WERI-Rb-1 (cell line): ENCODE measurements around the gene IGF1R.

Source experiments
- DNase-seq: peaks from one replicate; pipeline ENCODE4 v3.0.0-alpha.2; 2020
- H3K27ac ChIP-seq: fragments of 250-450 bp; sonication (Bioruptor Pico); 2 replicates; pipeline ENCODE4 v1.5.1; 2020; ENCODE audit warnings: mild to moderate bottlenecking, moderate library complexity
- H3K27me3 ChIP-seq: fragments of 250-450 bp; sonication (Bioruptor Pico); 2 replicates; pipeline ENCODE4 v1.5.1; 2021; ENCODE audit warnings: mild to moderate bottlenecking, low read depth, moderate library complexity; ENCODE audit not compliant: insufficient read depth, severe bottlenecking
- H3K36me3 ChIP-seq: fragments of 250-450 bp; sonication (Bioruptor Pico); 2 replicates; pipeline ENCODE4 v1.5.1; 2020; ENCODE audit warnings: mild to moderate bottlenecking, moderate library complexity
- H3K4me3 ChIP-seq: 2 replicates; pipeline ENCODE4 v1.5.1; 2011; ENCODE audit warnings: low read depth, mild to moderate bottlenecking, control low read depth, low read length
- H3K9me3 ChIP-seq: fragments of 250-450 bp; sonication (Bioruptor Pico); 2 replicates; pipeline ENCODE4 v1.5.1; 2021; ENCODE audit warnings: mild to moderate bottlenecking, moderate library complexity; ENCODE audit not compliant: severe bottlenecking
- TF ChIP-seq, protein P1 (sequence below): IDR thresholded peaks from 2 replicates; pipeline ENCODE4 v1.5.1; 2011; ENCODE audit warnings: low read depth, mild to moderate bottlenecking, control low read depth, inconsistent platforms, low read length

Gene IGF1R

DNA sequence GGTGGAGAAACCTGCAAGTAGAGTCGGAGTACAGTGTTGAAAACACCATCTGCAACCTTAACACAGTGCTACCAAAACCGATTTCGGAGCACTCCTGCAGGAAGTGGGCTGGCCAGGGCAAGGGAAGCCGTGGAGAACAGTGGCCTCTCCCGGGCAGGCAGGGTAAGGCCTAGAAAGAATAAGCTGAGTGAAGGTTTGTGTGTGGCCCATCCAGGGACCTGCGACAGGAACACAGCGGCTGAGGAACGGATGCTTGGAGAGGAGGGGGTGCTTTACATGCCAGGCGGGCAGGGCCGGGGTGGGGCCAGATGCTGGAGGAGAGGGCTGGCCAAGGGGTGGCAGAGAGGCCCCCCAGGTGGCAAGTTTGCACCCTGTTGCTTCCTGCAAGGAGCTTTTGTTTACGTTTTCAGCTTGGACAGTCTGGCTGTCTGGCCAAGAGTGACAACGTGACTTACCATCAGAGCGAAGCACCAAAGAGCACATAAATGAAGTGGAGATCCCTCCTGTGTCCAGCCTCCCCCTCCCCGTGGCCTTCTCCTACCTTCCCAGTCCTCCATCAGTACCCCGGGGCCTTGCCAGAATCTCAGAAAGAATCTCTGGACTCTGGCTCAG is 202.7 kb downstream of the IGF1R start:
- Histone ChIP-seq H3K9me3 (no peaks in the 10 kb centered on the region), H3K27me3 (no peaks in the 10 kb centered on the region), H3K27ac (no peak overlapping the region), H3K4me3 (no peak overlapping the region), H3K36me3 (no peaks in the 10 kb centered on the region)
- DNase-seq = peak; percentile 82
- TF ChIP-seq, protein P1, sequence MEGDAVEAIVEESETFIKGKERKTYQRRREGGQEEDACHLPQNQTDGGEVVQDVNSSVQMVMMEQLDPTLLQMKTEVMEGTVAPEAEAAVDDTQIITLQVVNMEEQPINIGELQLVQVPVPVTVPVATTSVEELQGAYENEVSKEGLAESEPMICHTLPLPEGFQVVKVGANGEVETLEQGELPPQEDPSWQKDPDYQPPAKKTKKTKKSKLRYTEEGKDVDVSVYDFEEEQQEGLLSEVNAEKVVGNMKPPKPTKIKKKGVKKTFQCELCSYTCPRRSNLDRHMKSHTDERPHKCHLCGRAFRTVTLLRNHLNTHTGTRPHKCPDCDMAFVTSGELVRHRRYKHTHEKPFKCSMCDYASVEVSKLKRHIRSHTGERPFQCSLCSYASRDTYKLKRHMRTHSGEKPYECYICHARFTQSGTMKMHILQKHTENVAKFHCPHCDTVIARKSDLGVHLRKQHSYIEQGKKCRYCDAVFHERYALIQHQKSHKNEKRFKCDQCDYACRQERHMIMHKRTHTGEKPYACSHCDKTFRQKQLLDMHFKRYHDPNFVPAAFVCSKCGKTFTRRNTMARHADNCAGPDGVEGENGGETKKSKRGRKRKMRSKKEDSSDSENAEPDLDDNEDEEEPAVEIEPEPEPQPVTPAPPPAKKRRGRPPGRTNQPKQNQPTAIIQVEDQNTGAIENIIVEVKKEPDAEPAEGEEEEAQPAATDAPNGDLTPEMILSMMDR = peak; percentile 87

- Histone ChIP-seq H3K27me3 (no peaks in the 10 kb centered on the region), H3K36me3 (no peaks in the 10 kb centered on the region), H3K4me3 (peak overlapping the region; percentile 75), H3K9me3 (no peaks in the 10 kb centered on the region), H3K27ac (peak overlapping the region; percentile 43)
- DNase-seq = peak; percentile 87
- TF ChIP-seq, protein P1 = no peak
Measured at GRCh38 chr15:98853161-98853560, 204.8 kb downstream of the IGF1R start.

GRCh38 chr15:98853617-98854420 is 205.5 kb downstream of the IGF1R start:
- Histone ChIP-seq H3K4me3 (peak overlapping the region; percentile 75), H3K27ac (no peak overlapping the region), H3K36me3 (no peaks in the 10 kb centered on the region), H3K27me3 (no peaks in the 10 kb centered on the region), H3K9me3 (no peaks in the 10 kb centered on the region)
- DNase-seq = peak; percentile 15
- TF ChIP-seq, protein P1 = no peak

- H3K36me3 ChIP-seq = no peaks in the 10 kb centered on the region
- DNase-seq = no peak
- no peaks in the 10 kb centered on the region for H3K9me3 ChIP-seq
- no peak overlapping the region for H3K27ac ChIP-seq
- no peaks in the 10 kb centered on the region for H3K27me3 ChIP-seq
- TF ChIP-seq, protein P1 = no peak
- no peak overlapping the region for H3K4me3 ChIP-seq
Measured at GRCh38 chr15:98854496-98854895, 206.2 kb downstream of the IGF1R start.

DNA sequence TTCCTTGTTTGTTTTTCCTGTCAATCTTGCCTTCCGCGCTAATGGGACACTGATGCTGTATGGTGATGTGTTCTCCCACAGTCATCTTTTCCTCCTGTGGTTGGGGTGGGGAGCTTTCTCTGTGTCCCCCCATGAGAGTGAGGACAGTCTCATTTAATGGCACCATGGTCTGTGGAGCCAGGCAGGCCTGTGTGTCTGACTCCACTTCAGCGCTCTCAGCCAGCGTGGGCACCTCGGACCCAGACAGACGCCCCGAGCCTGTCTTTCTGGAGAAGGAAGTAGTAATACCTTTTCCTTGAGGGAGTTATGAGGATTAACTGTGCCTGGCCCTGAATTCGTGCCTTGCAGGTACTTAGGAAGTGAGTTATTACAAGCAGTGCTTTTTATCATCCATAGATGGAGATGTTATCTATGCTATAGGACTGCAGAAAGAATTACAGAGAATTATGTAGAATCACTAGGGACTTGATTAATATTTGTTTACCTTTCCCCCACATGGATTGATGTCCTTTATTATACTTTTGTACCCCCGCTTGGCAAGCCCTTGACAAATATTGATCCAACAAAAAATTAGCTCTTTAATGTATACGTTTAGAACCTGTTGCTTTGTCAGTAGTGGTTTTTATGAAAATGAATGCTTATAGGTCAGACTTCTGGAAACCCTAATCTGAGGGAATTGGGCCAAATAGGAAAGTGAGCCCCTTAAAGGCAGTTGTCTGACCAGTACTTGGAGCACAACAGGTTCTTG is 206.9 kb downstream of the IGF1R start:
- Histone ChIP-seq H3K9me3 (no peaks in the 10 kb centered on the region), H3K4me3 (no peak overlapping the region), H3K36me3 (no peaks in the 10 kb centered on the region), H3K27ac (no peak overlapping the region), H3K27me3 (no peaks in the 10 kb centered on the region)
- DNase-seq = no peak
- TF ChIP-seq, protein P1 = no peak
